ENCODE results near the gene CHST15. TPM values are rescaled to one million over a fixed set of nuclear protein-coding genes. Genes with fewer than 3 reads are reported as not detected.

The CHST15 gene, protein sequence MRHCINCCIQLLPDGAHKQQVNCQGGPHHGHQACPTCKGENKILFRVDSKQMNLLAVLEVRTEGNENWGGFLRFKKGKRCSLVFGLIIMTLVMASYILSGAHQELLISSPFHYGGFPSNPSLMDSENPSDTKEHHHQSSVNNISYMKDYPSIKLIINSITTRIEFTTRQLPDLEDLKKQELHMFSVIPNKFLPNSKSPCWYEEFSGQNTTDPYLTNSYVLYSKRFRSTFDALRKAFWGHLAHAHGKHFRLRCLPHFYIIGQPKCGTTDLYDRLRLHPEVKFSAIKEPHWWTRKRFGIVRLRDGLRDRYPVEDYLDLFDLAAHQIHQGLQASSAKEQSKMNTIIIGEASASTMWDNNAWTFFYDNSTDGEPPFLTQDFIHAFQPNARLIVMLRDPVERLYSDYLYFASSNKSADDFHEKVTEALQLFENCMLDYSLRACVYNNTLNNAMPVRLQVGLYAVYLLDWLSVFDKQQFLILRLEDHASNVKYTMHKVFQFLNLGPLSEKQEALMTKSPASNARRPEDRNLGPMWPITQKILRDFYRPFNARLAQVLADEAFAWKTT
- not detected for total RNA-seq

DNA sequence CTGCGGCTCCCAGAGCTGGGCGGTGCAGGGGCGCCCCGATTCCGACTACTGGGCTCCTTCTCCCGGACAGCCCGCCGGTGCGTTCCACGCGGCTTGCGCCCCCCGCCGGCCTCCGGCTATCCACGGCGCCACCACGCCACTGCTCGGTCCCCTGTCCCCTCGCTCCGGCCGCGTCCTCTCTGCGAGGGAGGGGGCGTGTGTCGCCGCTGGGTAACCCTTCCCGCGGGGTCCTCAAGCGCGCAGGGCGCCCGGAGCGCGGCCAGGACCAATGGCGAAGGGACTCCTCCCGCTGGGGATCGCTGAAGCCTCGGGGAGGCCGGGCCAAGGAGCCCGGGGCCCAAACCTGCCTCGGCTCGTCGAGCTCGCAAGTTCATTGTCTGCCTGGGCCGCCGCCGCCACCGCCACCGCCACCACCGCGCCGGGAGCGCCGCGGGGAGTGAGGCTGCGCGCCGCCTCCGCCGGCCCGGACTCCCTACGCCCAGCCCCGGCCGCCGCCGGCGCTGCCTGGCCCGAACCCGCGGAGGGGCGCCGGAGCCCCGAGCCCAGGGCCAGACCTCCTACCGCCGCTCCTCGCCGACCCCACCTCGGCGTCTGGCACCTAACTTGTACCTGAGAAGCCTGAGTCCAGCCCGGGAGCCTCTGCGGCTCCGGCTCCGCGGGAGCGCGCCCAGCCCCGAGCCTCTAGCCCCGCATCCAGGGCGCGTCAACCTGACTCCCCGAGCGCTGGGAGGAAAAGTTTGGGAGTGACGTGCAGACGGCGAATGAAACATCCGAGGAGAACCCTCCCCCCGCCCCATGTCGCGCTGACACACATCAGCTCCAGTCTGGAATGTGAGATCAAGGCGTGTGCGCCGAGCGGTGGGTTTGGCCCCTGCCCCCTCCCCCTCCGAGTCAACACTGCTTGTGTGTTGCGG lies at the start of gene CHST15:
Gene CHST15 (minus strand): TSS at position 739 of the 914 bp plus-strand sequence. CDS start 47,386 bp downstream, outside the sequence.
- POLR2A ChIA-PET: no interaction called here
- CTCF ChIA-PET: no interaction called here

DNA sequence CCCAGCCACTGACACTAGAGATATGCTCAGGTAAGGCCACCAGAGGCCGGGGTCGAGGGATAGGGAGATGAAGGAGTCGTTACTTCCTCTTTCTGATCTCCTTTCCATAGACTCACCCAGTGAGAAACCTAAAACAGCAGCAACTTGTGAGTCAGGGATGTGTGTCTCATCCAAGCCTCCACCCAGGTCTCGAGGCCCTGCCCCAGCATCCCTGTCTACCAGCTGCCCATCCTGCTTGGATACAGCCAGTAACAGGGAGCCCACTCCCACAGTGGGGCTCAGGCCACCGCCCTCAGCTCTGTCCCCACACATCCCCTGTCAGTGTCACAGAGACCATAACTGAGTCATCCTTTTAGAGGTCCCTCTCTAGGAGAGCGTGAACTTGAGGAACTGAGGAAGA lies 49.6 kb upstream of the CHST15 start:
- POLR2A ChIA-PET: no interaction called here
- CTCF ChIA-PET: no interaction called here

DNA sequence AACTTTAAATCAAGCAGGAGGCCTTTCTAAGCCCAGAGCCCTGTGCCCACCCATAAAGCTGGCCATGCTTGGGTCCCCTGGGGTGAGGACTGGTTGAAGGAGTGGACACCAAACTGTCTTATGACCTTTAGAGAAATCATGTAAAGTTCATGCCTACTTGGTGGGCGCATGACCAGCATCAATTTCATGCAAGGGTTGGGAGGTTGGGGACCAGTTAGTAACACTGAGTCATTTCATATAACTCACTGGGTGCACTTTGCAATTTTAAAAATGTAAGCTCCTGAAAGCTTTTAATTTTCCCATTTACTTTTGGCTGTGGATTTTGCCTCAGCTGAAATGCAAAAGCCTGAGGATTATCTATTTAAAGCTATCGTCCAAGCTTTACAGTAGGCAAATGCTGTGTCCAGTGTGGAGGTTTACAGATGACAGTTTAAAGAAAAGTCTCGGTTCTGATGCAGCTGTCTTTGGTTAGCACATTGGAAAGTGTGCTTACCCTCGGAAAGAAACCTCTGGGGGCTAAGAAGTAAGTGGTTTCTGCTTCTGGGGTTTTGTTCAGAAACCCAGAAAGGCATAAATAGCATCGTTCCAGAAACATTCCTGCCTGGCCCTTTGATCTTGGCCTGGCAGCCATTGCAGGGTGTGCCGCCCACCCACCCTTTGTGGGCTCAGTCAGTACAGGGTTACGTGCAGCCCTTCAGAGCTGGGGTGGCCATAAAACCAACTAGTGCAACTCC lies 48.8 kb upstream of the CHST15 start:
- ChIA-PET POLR2A (no interaction called here), CTCF (no interaction called here)

DNA sequence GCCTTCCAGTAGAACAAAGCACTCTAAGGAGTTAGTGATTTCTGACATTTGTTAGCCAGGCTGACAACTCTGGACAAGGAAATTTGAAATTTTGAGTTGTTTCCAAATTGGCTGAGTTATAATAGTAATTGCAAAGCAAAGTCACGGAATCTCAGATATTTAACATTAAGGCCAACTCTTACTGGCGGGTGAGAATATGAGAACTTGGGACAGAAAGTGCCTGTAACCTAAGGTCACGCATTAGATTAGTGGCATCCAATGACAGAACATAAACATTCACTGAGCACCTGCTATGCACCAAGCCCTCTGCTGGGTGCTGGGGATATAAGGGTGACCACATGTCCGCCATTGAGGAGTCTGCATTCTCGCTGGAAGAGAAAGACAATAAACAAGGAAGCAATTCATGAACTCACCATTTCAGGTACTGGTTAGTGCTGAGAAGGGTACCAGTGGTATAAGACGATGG lies 45.5 kb upstream of the CHST15 start:
- ChIA-PET POLR2A (no interaction called here), CTCF (no interaction called here)

DNA sequence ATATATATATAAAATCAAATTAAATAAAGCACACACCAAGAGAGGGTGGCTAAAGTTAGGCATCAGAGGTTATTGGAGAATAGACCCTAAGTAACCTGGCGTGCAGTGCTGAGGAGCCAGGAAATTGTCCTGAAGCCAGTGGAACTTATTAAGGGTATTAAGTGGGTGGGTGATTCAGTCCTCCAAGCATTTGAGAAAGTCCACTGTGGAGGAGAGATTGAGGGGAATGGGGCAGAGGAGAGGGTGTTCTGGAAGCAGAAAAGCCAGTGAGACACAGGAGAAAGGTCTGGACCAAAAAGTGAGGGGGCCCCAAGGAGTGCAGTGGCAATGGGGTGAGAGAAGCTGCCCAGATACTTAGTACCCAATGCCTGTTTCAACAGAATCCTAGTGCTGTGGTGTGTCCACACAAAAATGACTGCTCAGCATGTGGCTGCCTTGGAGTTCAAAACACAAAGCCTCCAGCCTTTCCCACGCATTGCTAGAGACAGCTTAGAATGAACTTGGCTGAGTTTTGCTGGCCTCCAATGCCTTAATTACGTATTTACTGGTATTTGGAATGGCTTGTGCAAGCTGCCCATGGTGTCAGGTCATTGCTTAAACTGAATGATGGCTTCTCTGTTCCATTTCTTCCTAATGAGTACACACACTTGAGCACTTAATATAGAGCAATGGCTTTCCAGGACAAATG lies 44.9 kb upstream of the CHST15 start:
- POLR2A ChIA-PET: no interaction called here

DNA sequence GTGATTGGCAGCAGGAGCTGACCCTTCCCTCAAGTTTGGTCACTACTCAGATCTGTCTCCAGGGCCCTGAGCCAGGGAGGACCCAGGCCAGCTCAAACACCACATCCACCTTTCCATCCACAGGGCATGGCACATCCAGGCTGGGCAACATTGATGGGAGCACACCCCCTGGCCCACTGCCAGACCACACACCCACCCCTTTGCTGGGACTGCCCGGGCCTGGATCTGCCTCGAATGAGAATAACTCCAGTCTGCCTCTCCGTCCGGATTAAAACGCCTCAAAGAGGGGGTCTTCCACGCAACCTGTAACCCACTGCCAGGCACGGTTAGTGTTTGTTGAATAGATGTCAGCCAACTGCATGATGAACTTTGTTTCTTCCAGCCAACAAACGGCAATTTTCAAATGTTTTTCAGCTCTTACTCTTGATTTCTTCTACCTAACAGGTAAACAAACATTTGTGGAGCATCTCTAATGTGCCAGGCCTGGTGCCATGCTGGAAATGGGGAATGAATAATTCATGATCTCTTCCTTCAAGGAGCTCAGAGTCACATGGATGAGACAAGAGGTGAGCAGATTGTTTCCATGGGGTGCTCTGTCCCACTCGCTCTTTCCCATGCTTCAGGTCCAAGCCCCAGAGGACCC lies 41.0 kb upstream of the CHST15 start:
- ChIA-PET POLR2A (no interaction called here), CTCF (no interaction called here)

More for the DNA sequence above, 44.9 kb upstream of the CHST15 start:
- CTCF ChIA-PET: no interaction called here

DNA sequence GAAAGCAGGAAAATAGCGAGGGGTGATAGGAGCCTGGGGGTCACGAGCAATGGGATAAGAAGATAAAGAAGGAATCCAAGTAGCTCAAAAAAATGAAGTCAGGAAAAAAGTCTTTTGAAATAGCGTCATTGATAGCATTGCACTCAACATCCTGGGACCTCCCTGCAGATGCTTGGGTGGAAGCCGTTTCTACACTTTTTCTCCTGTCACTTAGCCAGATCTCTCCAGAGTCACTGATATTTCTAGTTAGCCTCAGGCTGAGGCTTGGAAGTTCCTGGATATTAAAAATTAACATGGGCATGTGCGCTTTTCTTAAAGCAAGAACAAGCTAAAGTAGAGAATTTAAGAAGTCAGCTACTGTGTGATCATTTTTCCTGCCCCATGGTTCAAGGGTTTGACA lies 39.5 kb upstream of the CHST15 start:
- ChIA-PET POLR2A (no interaction called here), CTCF (no interaction called here)

DNA sequence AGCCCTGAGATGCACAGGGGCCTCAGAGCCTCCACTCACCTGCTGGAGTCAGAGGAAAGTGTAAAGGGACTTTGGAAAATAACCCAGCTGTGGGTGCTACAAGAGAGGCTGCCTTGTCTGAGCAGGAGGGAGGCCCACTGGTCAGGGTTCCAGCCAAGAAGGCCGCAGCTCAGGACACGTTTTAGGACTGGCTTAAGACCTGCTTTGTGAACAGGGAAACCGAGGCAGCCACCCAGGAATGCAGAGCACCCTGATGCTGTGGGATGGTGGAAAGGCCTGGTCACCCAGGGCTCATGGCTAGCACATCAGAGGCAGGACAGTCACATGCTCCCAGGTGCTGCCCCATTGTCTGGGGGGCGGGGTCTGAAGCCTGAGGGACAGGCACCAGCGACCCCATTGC lies 38.9 kb upstream of the CHST15 start:
- POLR2A ChIA-PET: no interaction called here
- CTCF ChIA-PET: no interaction called here

DNA sequence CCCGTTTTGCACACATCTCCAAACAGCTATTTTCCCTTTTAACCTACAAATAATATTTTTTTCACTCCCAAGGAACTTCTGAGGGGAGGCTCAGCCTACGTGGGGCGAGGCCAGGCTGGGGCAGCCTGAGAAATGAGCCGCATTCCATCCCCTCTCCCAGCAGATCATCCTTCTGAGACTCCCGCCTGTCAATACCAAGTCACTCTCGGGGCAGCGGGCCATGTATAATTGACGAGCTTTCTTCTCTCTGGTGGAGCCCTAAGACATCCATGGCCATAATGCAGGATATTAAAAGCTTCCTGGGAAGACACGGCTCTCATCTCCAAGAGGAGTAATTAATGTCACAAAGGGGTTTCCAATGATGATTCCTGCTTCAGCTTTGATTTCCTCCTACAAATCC lies 37.8 kb upstream of the CHST15 start:
- ChIA-PET POLR2A (no interaction called here), CTCF (no interaction called here)

DNA sequence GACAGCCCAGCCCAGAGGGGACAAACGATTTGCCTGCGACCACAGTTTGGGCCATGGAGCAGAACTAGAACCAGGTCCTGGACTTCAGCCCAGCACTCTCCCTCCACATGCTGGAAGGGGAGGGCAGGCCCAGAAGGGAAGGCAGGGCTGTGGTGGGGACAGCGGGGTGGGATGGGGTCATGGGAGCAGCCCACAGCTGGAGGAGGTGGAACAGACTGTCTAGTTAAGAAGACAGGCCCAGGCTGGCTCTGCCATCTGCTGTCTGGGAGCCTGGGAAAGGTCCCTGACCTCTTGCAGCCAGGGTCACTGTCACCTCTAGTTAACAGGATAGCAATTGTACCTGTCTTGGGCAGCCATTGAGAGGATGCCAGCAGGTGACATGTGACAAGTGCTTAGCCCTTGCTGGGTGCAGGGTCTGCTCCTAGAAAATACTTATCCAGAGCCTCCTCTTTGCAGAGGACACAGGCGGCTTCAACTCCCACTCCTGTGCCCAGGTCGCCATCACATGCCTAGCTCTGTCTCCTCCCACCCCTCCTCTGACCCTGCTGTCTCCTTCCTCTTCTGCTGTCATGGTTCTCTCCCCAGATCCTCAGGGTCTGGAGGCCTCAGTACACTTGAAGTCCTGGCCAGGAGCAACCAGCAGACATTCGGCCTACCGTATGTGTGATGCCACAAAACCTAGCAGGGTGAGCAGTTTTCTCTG lies 37.0 kb upstream of the CHST15 start:
- ChIA-PET POLR2A (no interaction called here), CTCF (no interaction called here)

DNA sequence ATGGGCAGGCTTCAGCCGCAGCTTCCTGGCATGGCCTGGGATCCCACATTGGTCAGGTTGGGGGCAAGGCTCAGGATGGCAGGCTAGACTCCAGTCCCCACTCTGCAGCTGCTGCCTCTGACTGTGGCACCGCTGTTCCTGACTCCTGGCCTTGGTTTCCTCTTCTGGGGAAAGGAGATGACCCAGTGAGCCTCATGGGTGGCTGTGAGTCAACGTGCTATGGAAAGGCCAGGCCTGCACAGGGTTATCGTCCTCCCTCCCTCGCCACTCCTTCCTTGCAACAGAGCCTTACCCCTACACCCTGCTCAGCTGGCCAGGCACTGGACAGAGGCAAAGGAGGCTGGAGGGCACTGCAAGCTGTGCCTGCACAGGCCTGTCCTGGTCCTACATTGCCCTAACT lies 36.1 kb upstream of the CHST15 start:
- ChIA-PET CTCF (no interaction called here), POLR2A (no interaction called here)

DNA sequence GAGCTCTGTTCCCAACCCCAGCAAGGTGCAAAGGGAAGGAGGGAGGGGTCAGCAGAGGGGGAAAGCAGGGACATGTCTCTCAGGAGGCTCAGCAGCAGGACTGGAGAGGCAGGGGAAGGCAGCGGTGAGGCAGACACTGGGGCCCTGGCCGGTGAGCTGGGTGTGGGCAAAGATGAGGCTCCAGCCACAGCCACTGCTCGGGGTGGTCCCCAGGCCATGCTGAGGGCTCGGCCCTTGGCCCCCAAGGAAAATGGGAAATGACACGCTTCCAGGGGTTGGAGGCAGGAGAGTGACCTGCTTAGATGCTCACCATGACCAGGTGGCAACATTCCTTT lies 35.4 kb upstream of the CHST15 start:
- CTCF ChIA-PET: no interaction called here
- POLR2A ChIA-PET: no interaction called here

DNA sequence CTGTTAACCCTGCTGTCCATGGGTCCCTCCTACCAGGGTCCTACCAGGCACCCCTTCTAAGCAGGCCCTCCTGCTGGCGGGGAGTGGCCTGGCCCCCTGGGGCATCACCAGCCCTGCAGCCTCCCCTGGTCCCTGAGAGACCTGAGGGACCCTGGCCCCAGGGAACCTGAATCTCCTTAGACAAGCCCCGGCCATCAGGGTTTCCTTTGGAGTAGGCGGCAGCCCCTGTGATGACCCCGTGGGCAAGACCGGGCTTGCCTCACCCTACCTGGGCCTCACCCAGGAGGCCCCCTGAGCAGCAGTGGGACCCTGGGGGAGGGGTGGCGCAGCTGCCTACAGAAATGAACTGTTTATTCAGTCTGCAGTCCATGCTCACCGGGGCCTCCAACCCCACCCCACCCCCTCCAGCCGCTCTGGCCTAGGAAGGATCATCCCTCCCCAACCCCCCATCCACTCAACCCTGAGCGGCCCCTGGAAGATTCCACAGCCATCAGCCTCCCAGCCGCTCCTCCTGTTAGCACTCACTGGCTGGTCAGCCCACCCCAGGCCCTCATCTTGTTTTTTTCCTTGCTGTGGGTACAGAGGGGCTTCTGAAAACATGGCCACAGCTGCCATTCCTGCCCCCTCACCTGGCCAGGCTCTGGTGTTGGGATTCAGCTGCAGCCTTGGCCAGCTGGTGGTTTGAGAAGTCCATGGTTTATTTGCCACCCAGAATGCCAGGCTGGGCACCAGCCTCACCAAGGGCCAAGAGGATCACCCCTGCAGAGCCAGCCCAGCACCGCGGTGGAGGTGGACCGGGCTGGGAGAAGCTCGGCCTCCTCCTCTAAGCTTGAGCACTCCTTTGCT lies 34.8 kb upstream of the CHST15 start:
- POLR2A ChIA-PET: no interaction called here
- CTCF ChIA-PET: no interaction called here

DNA sequence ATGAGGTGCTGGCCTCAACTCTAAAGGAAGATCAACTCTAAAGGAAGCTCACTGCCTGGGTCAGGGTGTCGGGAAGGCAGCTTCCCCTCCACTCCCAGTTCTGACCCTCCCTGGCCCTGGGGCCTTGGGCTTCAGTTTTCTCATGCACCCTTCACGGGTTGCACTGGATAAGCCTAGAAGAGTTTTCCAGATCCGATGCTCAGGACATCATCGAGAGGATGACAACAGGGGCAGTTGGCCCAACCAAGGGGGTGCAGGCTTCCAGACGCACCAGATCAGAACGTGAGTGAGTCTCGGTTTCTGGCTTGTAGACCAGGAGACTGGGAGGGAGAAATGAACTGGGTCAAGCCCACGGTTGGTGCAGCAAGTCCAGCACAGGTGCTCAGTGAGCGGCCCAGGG lies 34.2 kb upstream of the CHST15 start:
- ChIA-PET CTCF (no interaction called here), POLR2A (no interaction called here)

DNA sequence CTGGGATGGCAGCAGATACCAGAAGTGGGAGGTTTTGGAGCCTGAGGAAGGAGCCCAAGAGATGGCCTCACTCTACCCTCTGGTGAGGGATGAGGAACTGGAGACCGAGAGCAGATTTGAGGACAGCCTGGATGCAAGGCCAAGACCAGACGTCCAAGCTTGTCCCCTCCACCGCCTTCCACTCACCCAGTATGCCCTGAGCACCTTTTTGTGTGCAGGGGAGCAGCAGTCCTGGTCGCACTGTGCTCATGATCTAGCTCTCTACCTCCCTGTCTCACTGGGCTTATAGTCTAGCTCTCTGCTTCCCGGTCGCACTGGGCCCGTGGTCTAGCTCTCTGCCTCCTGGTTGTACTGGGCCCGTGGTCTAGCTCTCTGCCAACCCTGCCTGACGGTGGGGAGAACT lies 33.6 kb upstream of the CHST15 start:
- POLR2A ChIA-PET: no interaction called here
- CTCF ChIA-PET: no interaction called here

DNA sequence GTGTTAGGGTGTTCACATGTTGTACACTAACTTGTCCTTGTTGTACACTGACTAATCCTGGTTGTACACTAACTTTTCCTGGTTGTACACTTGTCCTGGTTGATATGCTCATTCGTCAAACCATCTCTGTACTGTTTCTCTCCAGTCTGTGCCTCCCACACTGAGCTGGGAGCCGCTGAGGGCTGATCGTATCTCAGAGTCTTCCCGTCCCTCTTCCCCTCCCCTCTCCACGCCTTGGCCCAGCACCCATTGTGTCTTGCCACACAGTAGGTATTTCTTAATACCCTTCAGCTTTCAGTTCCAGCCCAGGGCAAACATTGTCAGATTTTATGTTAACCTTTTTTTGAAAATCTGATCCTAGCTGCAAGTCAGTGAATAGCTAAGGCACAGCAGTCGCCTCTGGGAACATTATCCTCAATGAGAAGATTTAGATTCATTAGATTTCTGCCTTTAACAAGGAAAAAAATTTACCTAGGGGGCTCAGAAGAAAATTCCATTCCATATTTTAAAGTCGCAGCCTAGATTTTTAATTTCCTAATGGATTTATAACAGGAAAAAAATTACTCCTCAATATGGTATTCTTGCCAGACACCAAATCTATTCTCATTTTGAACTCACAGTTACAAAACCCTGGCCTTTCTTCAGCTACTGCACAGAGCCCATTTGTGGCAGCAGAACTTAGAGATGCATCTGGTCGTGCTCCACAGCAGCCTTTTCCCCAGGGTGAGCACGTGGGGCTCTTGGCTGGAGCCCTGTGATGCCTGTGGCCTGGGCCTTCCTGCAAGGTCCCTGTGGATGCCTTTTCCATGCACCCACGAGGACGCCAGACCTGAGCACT lies 33.0 kb upstream of the CHST15 start:
- CTCF ChIA-PET: no interaction called here
- POLR2A ChIA-PET: no interaction called here
